ENCODE measurements around the gene RFPL4A. TPM values are rescaled to one million over a fixed set of nuclear protein-coding genes. Genes with fewer than 3 reads are reported as not detected.

The RFPL4A gene
- total and polyA plus RNA-seq, 10 of the 15 experiments (the other 5 are each of a cell fraction or from before 2014, with no cell fraction given) = 0.18 TPM; not detected in 9

- no peaks in the 10 kb centered on the region for H4K20me1 ChIP-seq (ENCODE audit: control insufficient read depth, insufficient read depth)
These were observed 20.6 kb upstream of the RFPL4A start, which contains the start of gene NLRP9 for GRCh38 chr19:55738302-55738701. Gene NLRP9 (minus strand): TSS chr19:55738402. CDS start chr19:55738374, 28 bp downstream.

GRCh38 chr19:55750715-55751114, 8.2 kb upstream of the RFPL4A start:
- POLR2A ChIA-PET = no interaction called here
- no peaks in the 10 kb centered on the region for H3K79me2 ChIP-seq (ENCODE audit: control insufficient read depth, insufficient read depth, low read length)
- DNase-seq (ENCODE audit: low read depth, low spot score) = no peak
- no peak overlapping the region for H3K27ac ChIP-seq (ENCODE audit: control insufficient read depth, insufficient read depth)
- H3K36me3 ChIP-seq (ENCODE audit: control insufficient read depth in 2 of 2, insufficient read depth in 2 of 2, low read length in 1 of 2) = no peaks in the 10 kb centered on the region
- H3K27me3 ChIP-seq (replicated peaks in 1 of 2; ENCODE audit: control insufficient read depth in 2 of 2, insufficient read depth in 2 of 2, low read length in 1 of 2) = no peaks in the 10 kb centered on the region
- SMC1A ChIA-PET (ENCODE audit: uncharacterized antibody, unreplicated experiment) = no interaction called here
- H3K4me3 ChIP-seq = no peak overlapping the region
- no peak overlapping the region for H2AFZ ChIP-seq (ENCODE audit: control insufficient read depth, low read depth, low read length)
- ATAC-seq = no peak
- no peaks in the 10 kb centered on the region for H4K20me1 ChIP-seq (ENCODE audit: control insufficient read depth, insufficient read depth)
- H3K4me2 ChIP-seq (ENCODE audit: control insufficient read depth, insufficient read depth) = no peak overlapping the region
- intact Hi-C loops (cut with micrococcal nuclease; ENCODE audit: unreplicated experiment) (no loop called here), in situ Hi-C loops (cut with MboI) (no loop called here)
- FAIRE-seq = no peak
- 65% methylated on average over 6 of the region's 6 CpGs for WGBS (ENCODE audit: insufficient coverage, insufficient replicate concordance, low lambda C conversion rate, missing lambda C conversion rate)
- RAD21 ChIA-PET (ENCODE audit: unreplicated experiment) = no interaction called here
- CTCF ChIA-PET = no interaction called here
- H3K4me1 ChIP-seq (ENCODE audit: control insufficient read depth, insufficient read depth, low read length) = no peaks in the 10 kb centered on the region
- no peak overlapping the region for H3K9ac ChIP-seq (ENCODE audit: control insufficient read depth, insufficient read depth, low read length)
- H3K9me3 ChIP-seq (replicated peaks; ENCODE audit: control insufficient read depth, insufficient read depth, low read length) = no peaks in the 10 kb centered on the region; the same call in 2 of the 3 replicates
- BruUV-seq (replicated peaks) = no TSS peak
- no peak for TF ChIP-seq ZNF622 (IDR thresholded peaks at IDR 0.05)
- no peak for TF ChIP-seq HDAC2 (IDR thresholded peaks at IDR 0.05)
- TF ChIP-seq GATAD2B (conservative IDR thresholded peaks at IDR 0.05; ENCODE audit: low read depth) = no peak
- no peak for TF ChIP-seq SMC3 (IDR thresholded peaks at IDR 0.05; ENCODE audit: borderline replicate concordance, low read length)
- no peak for TF ChIP-seq KAT2A (conservative IDR thresholded peaks at IDR 0.05; ENCODE audit: control insufficient read depth, low read depth, low read length)
- no peak for TF ChIP-seq TCF7 (IDR thresholded peaks at IDR 0.05; ENCODE audit: borderline replicate concordance)
- no peak for TF ChIP-seq WRNIP1 (IDR thresholded peaks at IDR 0.05; ENCODE audit: borderline replicate concordance, low read depth, low read length)
- no peak for TF ChIP-seq SUZ12 (IDR thresholded peaks at IDR 0.05; ENCODE audit: unreplicated experiment)
- no peak for TF ChIP-seq LARP7 (IDR thresholded peaks at IDR 0.05)
- TF ChIP-seq RELA (IDR thresholded peaks at IDR 0.05; ENCODE audit: borderline replicate concordance, partially characterized antibody) = no peak
- no peak for TF ChIP-seq BRCA1 (IDR thresholded peaks at IDR 0.05; ENCODE audit: low read depth, low read length)
- no peak for TF ChIP-seq SMARCA5 (IDR thresholded peaks at IDR 0.05)
- no peak for TF ChIP-seq SPI1 (IDR thresholded peaks at IDR 0.05; ENCODE audit: borderline replicate concordance, insufficient read depth, low read depth, low read length)
- TF ChIP-seq ATF3 (IDR thresholded peaks at IDR 0.05; ENCODE audit: borderline replicate concordance, extremely low read depth, low read depth, low read length) = no peak
- no peak for TF ChIP-seq ZNF592 (IDR thresholded peaks at IDR 0.05)

More at GRCh38 chr19:55738302-55738701, 20.6 kb upstream of the RFPL4A start, which contains the start of gene NLRP9:
- Histone ChIP-seq H3K79me2 (ENCODE audit: control insufficient read depth, insufficient read depth, low read length) (no peaks in the 10 kb centered on the region), H3K4me1 (ENCODE audit: control insufficient read depth, insufficient read depth, low read length) (no peaks in the 10 kb centered on the region), H3K27ac (ENCODE audit: control insufficient read depth, insufficient read depth) (no peak within 1 kb of the TSS), H3K9me3 (replicated peaks; ENCODE audit: control insufficient read depth, insufficient read depth, low read length) (no peaks in the 10 kb centered on the region), H3K36me3 (ENCODE audit: control insufficient read depth in 2 of 2, insufficient read depth in 2 of 2, low read length in 1 of 2) (no peaks in the 10 kb centered on the region), H2AFZ (ENCODE audit: control insufficient read depth, low read depth, low read length) (no peak within 1 kb of the TSS), H3K4me3 (no peak within 1 kb of the TSS), H3K4me2 (ENCODE audit: control insufficient read depth, insufficient read depth) (no peak within 1 kb of the TSS), H3K9ac (ENCODE audit: control insufficient read depth, insufficient read depth, low read length) (no peak within 1 kb of the TSS), H3K27me3 (replicated peaks in 1 of 2; ENCODE audit: control insufficient read depth in 2 of 2, insufficient read depth in 2 of 2, low read length in 1 of 2) (no peaks in the 10 kb centered on the region)
- in situ Hi-C loops (cut with MboI) (no loop called here), intact Hi-C loops (cut with micrococcal nuclease; ENCODE audit: unreplicated experiment) (no loop called here)
- 52% methylated on average over 3 of the region's 3 CpGs for WGBS (ENCODE audit: insufficient coverage, insufficient replicate concordance, low lambda C conversion rate, missing lambda C conversion rate)
- FAIRE-seq (no peak), DNase-seq (ENCODE audit: low read depth, low spot score) (no peak), ATAC-seq (no peak)
- SMC1A ChIA-PET (ENCODE audit: uncharacterized antibody, unreplicated experiment) = interaction anchor here (0.7 kb wide), 1 partner anchor 271 kb away, joined by 4 read pairs; no protein-coding TSS in a partner anchor
- POLR2A ChIA-PET = no interaction called here
- CTCF ChIA-PET = no interaction called here
- no peak for TF ChIP-seq ZZZ3 (IDR thresholded peaks at IDR 0.05; ENCODE audit: control insufficient read depth, insufficient read length, low read depth)
- TF ChIP-seq CBX5 (IDR thresholded peaks at IDR 0.05; ENCODE audit: low read depth) = no peak
- BruUV-seq (replicated peaks) = no TSS peak
- RAD21 ChIA-PET (ENCODE audit: unreplicated experiment) = no interaction called here

Data from GM12878 (cell line).